ENCODE measurements around the gene AK2.
"Not testable (repeated sequence)": the region's sequence is repeated elsewhere in the genome, so short reads cannot be mapped to it uniquely, and the experiment has no call there.

Gene AK2

DNA sequence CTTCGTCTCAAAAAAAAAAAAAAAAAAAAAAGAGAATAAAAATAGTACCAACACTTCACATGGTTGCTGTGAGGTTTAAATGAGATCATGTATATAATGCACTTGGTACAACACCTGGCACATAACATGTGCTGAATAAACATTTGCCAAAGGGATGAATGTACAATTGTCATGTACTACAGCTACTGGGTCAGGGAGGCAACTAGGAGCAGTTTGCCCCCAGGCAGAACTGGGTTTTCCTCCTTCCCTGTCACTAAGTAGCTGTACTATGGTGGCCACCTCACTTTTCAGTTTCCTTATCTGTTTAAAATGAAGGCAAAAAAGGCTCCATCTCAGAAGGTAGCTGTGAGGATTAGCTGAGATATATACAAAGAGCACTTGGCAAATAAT is 11.5 kb downstream of the AK2 start:
- H3K9me3 ChIP-seq (ENCODE audit: control insufficient read depth, insufficient read depth, low read depth, low read length) = no peaks in the 10 kb centered on the region
- CTCF ChIA-PET = interaction anchor here (0.7 kb wide), 1 partner anchor 29 kb away, joined by 3 read pairs; no protein-coding TSS in a partner anchor
- no peak overlapping the region for H3K4me3 ChIP-seq (ENCODE audit: low read depth, low read length)
- no peak overlapping the region for H3K27ac ChIP-seq (ENCODE audit: extremely low read depth, low read depth, low read length)
- TF ChIP-seq ZNF501 (tag by site-specific recombination; IDR thresholded peaks at IDR 0.05) = no peak
- peak; percentile 87 for TF ChIP-seq ZNF664 (tag by site-specific recombination; IDR thresholded peaks at IDR 0.05)
- TF ChIP-seq ZSCAN30 (tag by site-specific recombination; IDR thresholded peaks at IDR 0.05) = peak; percentile 56; the same call in 1 of the 2 replicates
- POLR2A ChIA-PET = interaction anchor here (0.7 to 1.0 kb wide), 4 partner anchors 10 to 60 kb away, joined by 3 to 5 read pairs (median 3); partner anchors contain the start of gene RNF19B
- peaks cover 13 to 72% of the 10 kb centered on the region in 2 experiments; a peak in 2 of 3 replicates for H3K36me3 ChIP-seq (ENCODE audit: control insufficient read depth in 2 of 2, insufficient read depth in 1 of 2, low read length in 2 of 2)
- H3K4me1 ChIP-seq (ENCODE audit: control insufficient read depth, insufficient read depth, low read length) = no peaks in the 10 kb centered on the region

DNA sequence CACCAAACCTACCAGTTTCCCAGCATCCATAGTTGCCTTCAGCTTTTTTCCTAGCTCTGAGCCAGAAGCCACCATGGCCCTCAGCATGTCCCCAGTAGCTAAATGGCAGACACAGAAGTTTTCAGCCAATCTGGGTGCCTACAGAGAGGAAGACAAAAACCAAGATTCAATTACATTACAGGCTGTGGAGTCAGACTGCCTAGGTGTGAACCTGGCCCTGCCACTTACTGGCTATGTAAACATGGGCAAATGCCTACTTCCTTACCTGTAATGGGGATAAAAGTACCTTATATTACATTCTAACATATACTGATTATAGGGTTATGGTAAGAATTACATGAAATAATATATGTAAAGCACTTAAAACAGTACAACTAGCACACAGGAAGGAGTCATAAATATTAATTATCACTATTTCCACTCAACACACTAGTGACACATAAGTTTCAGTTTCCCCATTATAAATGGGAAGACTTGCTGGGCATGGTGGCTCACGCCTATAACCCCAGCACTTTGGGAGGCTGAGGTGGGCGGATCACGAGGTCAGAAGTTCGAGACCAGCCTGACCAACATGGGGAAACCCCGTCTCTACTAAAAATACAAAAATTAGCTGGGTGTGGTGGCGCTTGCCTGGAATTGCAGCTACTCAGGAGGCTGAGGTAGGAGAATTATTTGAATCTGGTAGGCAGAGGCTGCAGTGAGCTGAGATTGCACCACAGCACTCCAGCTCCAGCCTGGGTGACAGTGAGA is 12.1 kb downstream of the AK2 start:
- H3K36me3 ChIP-seq (ENCODE audit: control insufficient read depth in 2 of 2, insufficient read depth in 1 of 2, low read length in 2 of 2) = peaks cover 18 to 72% of the 10 kb centered on the region in 2 experiments
- ChIA-PET POLR2A (interaction anchor here (0.7 to 1.0 kb wide), 3 partner anchors 11 to 55 kb away, joined by 3 to 5 read pairs (median 3); no protein-coding TSS in a partner anchor), CTCF (interaction anchor here (0.7 kb wide), 2 partner anchors 18 to 30 kb away, joined by 3 to 9 read pairs; no protein-coding TSS in a partner anchor)
- H3K27ac ChIP-seq (ENCODE audit: extremely low read depth, low read depth, low read length); H3K4me3 ChIP-seq (ENCODE audit: low read depth, low read length); H3K9me3 ChIP-seq (ENCODE audit: control insufficient read depth, insufficient read depth, low read depth, low read length); H3K4me1 ChIP-seq (ENCODE audit: control insufficient read depth, insufficient read depth, low read length): not testable (repeated sequence)

GRCh38 chr1:33022650-33023200 is 14.0 kb downstream of the AK2 start:
- peaks cover 30 to 73% of the 10 kb centered on the region in 2 experiments for H3K36me3 ChIP-seq (ENCODE audit: control insufficient read depth in 2 of 2, insufficient read depth in 1 of 2, low read length in 2 of 2)
- no peak overlapping the region for H3K4me3 ChIP-seq (ENCODE audit: low read depth, low read length)
- CTCF ChIA-PET = interaction anchor here (0.9 to 1.2 kb wide), 3 partner anchors 8 to 104 kb away, joined by 3 to 5 read pairs (median 3); no protein-coding TSS in a partner anchor
- no peaks in the 10 kb centered on the region for H3K9me3 ChIP-seq (ENCODE audit: control insufficient read depth, insufficient read depth, low read depth, low read length)
- H3K4me1 ChIP-seq (ENCODE audit: control insufficient read depth, insufficient read depth, low read length) = no peaks in the 10 kb centered on the region
- H3K27ac ChIP-seq (ENCODE audit: extremely low read depth, low read depth, low read length) = no peak overlapping the region
- POLR2A ChIA-PET = interaction anchor here (0.5 kb wide), 1 partner anchor 35 kb away, joined by 4 read pairs; no protein-coding TSS in a partner anchor
- TF ChIP-seq ZNF335 (tag by site-specific recombination; conservative IDR thresholded peaks at IDR 0.05) = no peak
- TF ChIP-seq, protein P1, sequence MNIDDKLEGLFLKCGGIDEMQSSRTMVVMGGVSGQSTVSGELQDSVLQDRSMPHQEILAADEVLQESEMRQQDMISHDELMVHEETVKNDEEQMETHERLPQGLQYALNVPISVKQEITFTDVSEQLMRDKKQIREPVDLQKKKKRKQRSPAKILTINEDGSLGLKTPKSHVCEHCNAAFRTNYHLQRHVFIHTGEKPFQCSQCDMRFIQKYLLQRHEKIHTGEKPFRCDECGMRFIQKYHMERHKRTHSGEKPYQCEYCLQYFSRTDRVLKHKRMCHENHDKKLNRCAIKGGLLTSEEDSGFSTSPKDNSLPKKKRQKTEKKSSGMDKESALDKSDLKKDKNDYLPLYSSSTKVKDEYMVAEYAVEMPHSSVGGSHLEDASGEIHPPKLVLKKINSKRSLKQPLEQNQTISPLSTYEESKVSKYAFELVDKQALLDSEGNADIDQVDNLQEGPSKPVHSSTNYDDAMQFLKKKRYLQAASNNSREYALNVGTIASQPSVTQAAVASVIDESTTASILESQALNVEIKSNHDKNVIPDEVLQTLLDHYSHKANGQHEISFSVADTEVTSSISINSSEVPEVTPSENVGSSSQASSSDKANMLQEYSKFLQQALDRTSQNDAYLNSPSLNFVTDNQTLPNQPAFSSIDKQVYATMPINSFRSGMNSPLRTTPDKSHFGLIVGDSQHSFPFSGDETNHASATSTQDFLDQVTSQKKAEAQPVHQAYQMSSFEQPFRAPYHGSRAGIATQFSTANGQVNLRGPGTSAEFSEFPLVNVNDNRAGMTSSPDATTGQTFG (tag by site-specific recombination; IDR thresholded peaks at IDR 0.05; ENCODE audit: borderline replicate concordance) = no peak
- no peak for TF ChIP-seq GLIS2 (tag by site-specific recombination; IDR thresholded peaks at IDR 0.05)
- TF ChIP-seq, protein P2, sequence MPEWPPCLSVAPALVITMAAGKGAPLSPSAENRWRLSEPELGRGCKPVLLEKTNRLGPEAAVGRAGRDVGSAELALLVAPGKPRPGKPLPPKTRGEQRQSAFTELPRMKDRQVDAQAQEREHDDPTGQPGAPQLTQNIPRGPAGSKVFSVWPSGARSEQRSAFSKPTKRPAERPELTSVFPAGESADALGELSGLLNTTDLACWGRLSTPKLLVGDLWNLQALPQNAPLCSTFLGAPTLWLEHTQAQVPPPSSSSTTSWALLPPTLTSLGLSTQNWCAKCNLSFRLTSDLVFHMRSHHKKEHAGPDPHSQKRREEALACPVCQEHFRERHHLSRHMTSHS (tag by site-specific recombination; IDR thresholded peaks at IDR 0.05) = no peak
- no peak for TF ChIP-seq ZNF473 (tag by site-specific recombination; IDR thresholded peaks at IDR 0.05)
- TF ChIP-seq KLF8 (tag by site-specific recombination; IDR thresholded peaks at IDR 0.05) = no peak
- TF ChIP-seq, protein P3, sequence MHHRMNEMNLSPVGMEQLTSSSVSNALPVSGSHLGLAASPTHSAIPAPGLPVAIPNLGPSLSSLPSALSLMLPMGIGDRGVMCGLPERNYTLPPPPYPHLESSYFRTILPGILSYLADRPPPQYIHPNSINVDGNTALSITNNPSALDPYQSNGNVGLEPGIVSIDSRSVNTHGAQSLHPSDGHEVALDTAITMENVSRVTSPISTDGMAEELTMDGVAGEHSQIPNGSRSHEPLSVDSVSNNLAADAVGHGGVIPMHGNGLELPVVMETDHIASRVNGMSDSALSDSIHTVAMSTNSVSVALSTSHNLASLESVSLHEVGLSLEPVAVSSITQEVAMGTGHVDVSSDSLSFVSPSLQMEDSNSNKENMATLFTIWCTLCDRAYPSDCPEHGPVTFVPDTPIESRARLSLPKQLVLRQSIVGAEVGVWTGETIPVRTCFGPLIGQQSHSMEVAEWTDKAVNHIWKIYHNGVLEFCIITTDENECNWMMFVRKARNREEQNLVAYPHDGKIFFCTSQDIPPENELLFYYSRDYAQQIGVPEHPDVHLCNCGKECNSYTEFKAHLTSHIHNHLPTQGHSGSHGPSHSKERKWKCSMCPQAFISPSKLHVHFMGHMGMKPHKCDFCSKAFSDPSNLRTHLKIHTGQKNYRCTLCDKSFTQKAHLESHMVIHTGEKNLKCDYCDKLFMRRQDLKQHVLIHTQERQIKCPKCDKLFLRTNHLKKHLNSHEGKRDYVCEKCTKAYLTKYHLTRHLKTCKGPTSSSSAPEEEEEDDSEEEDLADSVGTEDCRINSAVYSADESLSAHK (tag by site-specific recombination; IDR thresholded peaks at IDR 0.05) = no peak
- TF ChIP-seq ZNF555 (tag by site-specific recombination; conservative IDR thresholded peaks at IDR 0.05) = no peak
- TF ChIP-seq, protein P4, sequence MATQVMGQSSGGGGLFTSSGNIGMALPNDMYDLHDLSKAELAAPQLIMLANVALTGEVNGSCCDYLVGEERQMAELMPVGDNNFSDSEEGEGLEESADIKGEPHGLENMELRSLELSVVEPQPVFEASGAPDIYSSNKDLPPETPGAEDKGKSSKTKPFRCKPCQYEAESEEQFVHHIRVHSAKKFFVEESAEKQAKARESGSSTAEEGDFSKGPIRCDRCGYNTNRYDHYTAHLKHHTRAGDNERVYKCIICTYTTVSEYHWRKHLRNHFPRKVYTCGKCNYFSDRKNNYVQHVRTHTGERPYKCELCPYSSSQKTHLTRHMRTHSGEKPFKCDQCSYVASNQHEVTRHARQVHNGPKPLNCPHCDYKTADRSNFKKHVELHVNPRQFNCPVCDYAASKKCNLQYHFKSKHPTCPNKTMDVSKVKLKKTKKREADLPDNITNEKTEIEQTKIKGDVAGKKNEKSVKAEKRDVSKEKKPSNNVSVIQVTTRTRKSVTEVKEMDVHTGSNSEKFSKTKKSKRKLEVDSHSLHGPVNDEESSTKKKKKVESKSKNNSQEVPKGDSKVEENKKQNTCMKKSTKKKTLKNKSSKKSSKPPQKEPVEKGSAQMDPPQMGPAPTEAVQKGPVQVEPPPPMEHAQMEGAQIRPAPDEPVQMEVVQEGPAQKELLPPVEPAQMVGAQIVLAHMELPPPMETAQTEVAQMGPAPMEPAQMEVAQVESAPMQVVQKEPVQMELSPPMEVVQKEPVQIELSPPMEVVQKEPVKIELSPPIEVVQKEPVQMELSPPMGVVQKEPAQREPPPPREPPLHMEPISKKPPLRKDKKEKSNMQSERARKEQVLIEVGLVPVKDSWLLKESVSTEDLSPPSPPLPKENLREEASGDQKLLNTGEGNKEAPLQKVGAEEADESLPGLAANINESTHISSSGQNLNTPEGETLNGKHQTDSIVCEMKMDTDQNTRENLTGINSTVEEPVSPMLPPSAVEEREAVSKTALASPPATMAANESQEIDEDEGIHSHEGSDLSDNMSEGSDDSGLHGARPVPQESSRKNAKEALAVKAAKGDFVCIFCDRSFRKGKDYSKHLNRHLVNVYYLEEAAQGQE (tag by site-specific recombination; IDR thresholded peaks at IDR 0.05) = no peak
- TF ChIP-seq, protein P5, sequence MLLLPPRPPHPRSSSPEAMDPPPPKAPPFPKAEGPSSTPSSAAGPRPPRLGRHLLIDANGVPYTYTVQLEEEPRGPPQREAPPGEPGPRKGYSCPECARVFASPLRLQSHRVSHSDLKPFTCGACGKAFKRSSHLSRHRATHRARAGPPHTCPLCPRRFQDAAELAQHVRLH (tag by site-specific recombination; IDR thresholded peaks at IDR 0.05) = no peak
- TF ChIP-seq, protein P6, sequence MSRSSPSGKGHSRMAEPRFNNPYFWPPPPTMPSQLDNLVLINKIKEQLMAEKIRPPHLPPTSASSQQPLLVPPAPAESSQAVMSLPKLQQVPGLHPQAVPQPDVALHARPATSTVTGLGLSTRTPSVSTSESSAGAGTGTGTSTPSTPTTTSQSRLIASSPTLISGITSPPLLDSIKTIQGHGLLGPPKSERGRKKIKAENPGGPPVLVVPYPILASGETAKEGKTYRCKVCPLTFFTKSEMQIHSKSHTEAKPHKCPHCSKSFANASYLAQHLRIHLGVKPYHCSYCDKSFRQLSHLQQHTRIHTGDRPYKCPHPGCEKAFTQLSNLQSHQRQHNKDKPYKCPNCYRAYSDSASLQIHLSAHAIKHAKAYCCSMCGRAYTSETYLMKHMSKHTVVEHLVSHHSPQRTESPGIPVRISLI (tag by site-specific recombination; IDR thresholded peaks at IDR 0.05) = no peak
- no peak for TF ChIP-seq ZNF610 (tag by site-specific recombination; IDR thresholded peaks at IDR 0.05; ENCODE audit: borderline replicate concordance)
- no peak for TF ChIP-seq ZNF707 (tag by site-specific recombination; IDR thresholded peaks at IDR 0.05)
- TF ChIP-seq ZNF146 (tag by site-specific recombination; IDR thresholded peaks at IDR 0.05) = no peak
- TF ChIP-seq ZNF777 (tag by site-specific recombination; IDR thresholded peaks at IDR 0.05; ENCODE audit: borderline replicate concordance) = no peak

Data from HEK293 (cell line).